Activated CD4-positive, alpha-beta T cell treated with anti-CD3 and anti-CD28 coated beads, Interleukin-10, Interleukin-2, amounts not matched to agents 100 ng/mL and 50 ng/mL, durations not matched to agents 16 hours and 8 hours (primary cell): ENCODE measurements around the gene MRPL34.
"Not testable (repeated sequence)": the region's sequence is repeated elsewhere in the genome, so short reads cannot be mapped to it uniquely, and the experiment has no call there.

Experiments
- DNase-seq: peaks from one replicate; pipeline ENCODE4 v3.0.0-alpha.2; 2020

MRPL34 gene

GRCh38 chr19:17286263-17286662 lies 19.4 kb upstream of the MRPL34 start:
- no peak for DNase-seq

- DNase-seq = no peak
Measured at GRCh38 chr19:17286752-17287151, 18.9 kb upstream of the MRPL34 start.

- peak; percentile 75 for DNase-seq
Measured at GRCh38 chr19:17289489-17289888, 16.2 kb upstream of the MRPL34 start.

GRCh38 chr19:17292301-17293074 lies 13.2 kb upstream of the MRPL34 start:
- peak; percentile 88 for DNase-seq

GRCh38 chr19:17293605-17294004 lies 12.1 kb upstream of the MRPL34 start:
- no peak for DNase-seq

- peak; percentile 73 for DNase-seq
Measured at GRCh38 chr19:17294051-17294891, 11.4 kb upstream of the MRPL34 start.

GRCh38 chr19:17295551-17295950 lies 10.1 kb upstream of the MRPL34 start:
- not testable (repeated sequence) for DNase-seq

- DNase-seq = peak; percentile 46
Measured at GRCh38 chr19:17296273-17296672, 9.4 kb upstream of the MRPL34 start.

GRCh38 chr19:17296976-17297375 lies 8.7 kb upstream of the MRPL34 start:
- DNase-seq = no peak

- no peak for DNase-seq
Measured at GRCh38 chr19:17300992-17301619, 4.6 kb upstream of the MRPL34 start.

- DNase-seq = no peak
Measured at GRCh38 chr19:17302391-17303166, 3.1 kb upstream of the MRPL34 start.

- DNase-seq = peak; percentile 96
Measured at GRCh38 chr19:17303167-17303939, 2.3 kb upstream of the MRPL34 start, which contains the start of gene ABHD8. ABHD8 (minus strand) TSS chr19:17303425; CDS start chr19:17301616, 1,809 bp downstream.

GRCh38 chr19:17303940-17304267 lies 1.8 kb upstream of the MRPL34 start:
- no peak for DNase-seq

GRCh38 chr19:17304386-17305215 lies 1.1 kb upstream of the MRPL34 start:
- DNase-seq = no peak

GRCh38 chr19:17305216-17305516 lies 506 bp upstream of the MRPL34 start:
- no peak for DNase-seq

- DNase-seq = no peak
Measured at GRCh38 chr19:17306285-17306714, 628 bp downstream of the MRPL34 start.

GRCh38 chr19:17307876-17308377 lies 2.3 kb downstream of the MRPL34 start:
- DNase-seq = no peak

GRCh38 chr19:17309198-17309964 lies 3.7 kb downstream of the MRPL34 start, which contains the start of gene DDA1:
DDA1 (plus strand) TSS chr19:17309563; CDS start chr19:17309655, 92 bp downstream.
- peak; percentile 100 for DNase-seq

- DNase-seq = no peak
Measured at GRCh38 chr19:17309965-17310461, 4.3 kb downstream of the MRPL34 start.
